NB4 (cell line): Measurements from ENCODE around the gene MARK1.

ENCODE experiments used
- DNase-seq: peaks from one replicate; pipeline ENCODE4 v3.0.0; 2010; ENCODE audit warnings: low read depth
- H3K4me3 ChIP-seq: one replicate; pipeline ENCODE4 v1.5.1; 2011; ENCODE audit warnings: mild to moderate bottlenecking, low read depth, low read length, moderate library complexity
- CTCF ChIP-seq: IDR thresholded peaks from one replicate; pipeline ENCODE4 v1.5.1; 2012; ENCODE audit warnings: low read depth, low read length
- MYC ChIP-seq: IDR thresholded peaks from 2 replicates; pipeline ENCODE4 v1.6.1; 2011; ENCODE audit warnings: low read depth, low read length
- POLR2A ChIP-seq: IDR thresholded peaks from 2 replicates; pipeline ENCODE4 v1.6.1; 2011; ENCODE audit warnings: mild to moderate bottlenecking; ENCODE audit not compliant: insufficient read length; ENCODE audit errors: extremely low read depth
- TF ChIP-seq, protein P1 (sequence below): IDR thresholded peaks from 2 replicates; pipeline ENCODE4 v1.6.1; 2011; ENCODE audit warnings: low read depth, low read length

MARK1 gene

DNA sequence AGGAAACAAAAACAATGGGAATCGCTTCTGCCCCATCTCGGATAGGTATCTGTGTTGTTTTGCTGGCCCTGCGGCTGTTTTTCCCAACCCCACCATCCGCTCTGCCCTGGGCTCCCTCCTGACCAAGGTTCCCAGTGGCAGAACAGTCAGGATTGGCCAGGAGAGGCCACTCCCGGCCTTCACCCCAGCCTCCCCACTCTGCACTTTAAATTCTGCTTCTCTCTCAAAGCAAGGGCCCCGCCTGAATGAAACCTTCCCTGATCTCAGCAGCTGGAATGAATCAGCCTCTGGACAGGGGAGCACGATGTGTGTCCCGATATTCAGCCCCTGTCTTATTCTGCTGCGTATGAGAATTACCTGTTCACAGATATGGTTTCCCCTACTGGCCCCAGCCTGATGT, 178.5 kb downstream of the MARK1 start:
- no peak overlapping the region for H3K4me3 ChIP-seq
- TF ChIP-seq POLR2A (no peak), MYC (no peak), CTCF (no peak)
- TF ChIP-seq, protein P1, sequence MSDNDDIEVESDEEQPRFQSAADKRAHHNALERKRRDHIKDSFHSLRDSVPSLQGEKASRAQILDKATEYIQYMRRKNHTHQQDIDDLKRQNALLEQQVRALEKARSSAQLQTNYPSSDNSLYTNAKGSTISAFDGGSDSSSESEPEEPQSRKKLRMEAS, result no peak
- DNase-seq, result no peak

DNA sequence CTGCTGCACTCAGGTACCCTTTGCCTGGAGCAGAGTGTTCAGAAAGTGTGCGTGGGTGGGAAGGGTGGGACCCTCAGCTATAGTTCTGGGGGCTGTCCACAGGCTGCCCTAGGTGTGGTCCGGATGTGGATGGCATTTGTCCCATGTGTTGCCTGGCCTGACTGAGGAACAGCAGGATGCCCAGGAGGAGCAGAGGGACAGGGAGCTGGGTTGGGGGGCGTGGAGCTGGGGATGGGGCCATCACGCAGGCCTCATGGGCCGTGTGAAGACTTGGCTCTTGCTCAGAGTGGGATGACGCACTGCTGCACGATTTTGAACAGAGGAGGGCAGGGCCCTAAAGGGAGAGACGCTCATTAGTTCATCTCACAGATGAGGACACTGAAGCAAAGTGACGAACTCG, 179.2 kb downstream of the MARK1 start:
- TF ChIP-seq, protein P1, result no peak
- TF ChIP-seq MYC, result no peak
- TF ChIP-seq CTCF, result no peak
- TF ChIP-seq POLR2A, result no peak
- no peak overlapping the region for H3K4me3 ChIP-seq
- no peak for DNase-seq

GRCh38 chr1:220708244-220708643, 180.3 kb downstream of the MARK1 start:
- H3K4me3 ChIP-seq, result no peak overlapping the region
- DNase-seq, result no peak
- TF ChIP-seq, protein P1, result no peak
- TF ChIP-seq CTCF, result no peak

- TF ChIP-seq CTCF (no peak), MYC (no peak), POLR2A (no peak)
- TF ChIP-seq, protein P1, result no peak
- H3K4me3 ChIP-seq, result no peak overlapping the region
- DNase-seq, result no peak
These were observed 181.2 kb downstream of the MARK1 start for GRCh38 chr1:220708936-220709801.

DNA sequence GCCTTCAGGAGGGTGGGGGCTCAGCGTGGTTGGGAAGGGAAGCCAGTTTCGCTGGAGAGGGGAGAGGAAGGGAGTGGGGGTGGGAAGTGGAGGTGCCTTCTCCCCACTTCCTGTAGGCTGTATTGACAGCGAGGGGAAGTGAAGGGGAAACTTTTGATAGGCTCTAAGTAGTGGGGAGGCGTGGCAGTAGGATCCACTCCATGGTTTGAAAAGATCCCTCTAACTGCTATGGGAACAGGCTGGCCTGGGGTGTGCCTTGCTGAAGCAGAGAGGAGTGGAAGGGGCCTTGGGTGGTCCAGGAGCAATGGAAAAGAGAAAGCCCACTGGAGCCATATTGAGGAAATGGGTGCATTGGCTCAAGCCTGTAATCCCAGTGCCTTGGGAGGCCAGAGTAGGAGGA, 182.4 kb downstream of the MARK1 start:
- no peak overlapping the region for H3K4me3 ChIP-seq
- DNase-seq, result no peak
- no peak for TF ChIP-seq CTCF
- TF ChIP-seq MYC, result no peak
- TF ChIP-seq POLR2A, result no peak
- TF ChIP-seq, protein P1, result no peak
